SU-DHL-6 (cell line): ENCODE results near the gene KLHL41.

Experiments
- CTCF ChIP-seq: fragments of 200-600 bp; sonication (generic); IDR thresholded peaks from one replicate; pipeline ENCODE4 v1.5.1; 2017; ENCODE audit warnings: antibody characterized with exemption, mild to moderate bottlenecking, low read length, moderate library complexity; ENCODE audit not compliant: insufficient read depth, poor library complexity, severe bottlenecking
- EZH2phosphoT487 ChIP-seq: fragments of 200-600 bp; sonication (generic), shearing (Covaris generic); conservative IDR thresholded peaks from 2 replicates; pipeline ENCODE4 v1.6.1; 2018; ENCODE audit warnings: mild to moderate bottlenecking, antibody characterized with exemption, low read length, moderate library complexity, mixed read lengths

- TF ChIP-seq CTCF (no peak), EZH2phosphoT487 (no peak)
Observed at GRCh38 chr2:169485650-169486138, 23.8 kb upstream of the KLHL41 start.
